HEK293 (cell line): ENCODE results near the gene ERCC2.

ENCODE experiments used
- GLI4 ChIP-seq: fragments of 450-650 bp; formaldehyde crosslinking; IDR thresholded peaks from 2 replicates; pipeline ENCODE4 v1.5.1; 2016; ENCODE audit warnings: missing biosample characterization, missing genetic modification characterization
- GLIS2 ChIP-seq: fragments of 450-650 bp; formaldehyde crosslinking; IDR thresholded peaks from 2 replicates; pipeline ENCODE4 v1.5.1; 2016; ENCODE audit warnings: missing biosample characterization, missing genetic modification characterization
- HOXC10 ChIP-seq: sonication (generic); formaldehyde crosslinking; IDR thresholded peaks from 2 replicates; pipeline ENCODE4 v1.8.1; 2023; ENCODE audit warnings: mild to moderate bottlenecking, missing genetic modification reagents
- KLF1 ChIP-seq: fragments of 450-650 bp; formaldehyde crosslinking; IDR thresholded peaks from 2 replicates; pipeline ENCODE4 v1.5.1; 2016; ENCODE audit warnings: missing biosample characterization, missing genetic modification characterization
- KLF16 ChIP-seq: fragments of 450-650 bp; formaldehyde crosslinking; IDR thresholded peaks from 2 replicates; pipeline ENCODE4 v1.5.1; 2017; ENCODE audit warnings: missing biosample characterization, missing genetic modification characterization
- OVOL3 ChIP-seq: fragments of 450-650 bp; formaldehyde crosslinking; IDR thresholded peaks from 2 replicates; pipeline ENCODE4 v1.5.1; 2016; ENCODE audit warnings: missing biosample characterization, missing genetic modification characterization
- PBX3 ChIP-seq: sonication (generic); formaldehyde crosslinking; IDR thresholded peaks from 2 replicates; pipeline ENCODE4 v1.8.1; 2022; ENCODE audit warnings: mild to moderate bottlenecking, moderate library complexity, missing genetic modification reagents
- SP2 ChIP-seq: fragments of 450-650 bp; formaldehyde crosslinking; IDR thresholded peaks from 2 replicates; pipeline ENCODE4 v1.5.1; 2016; ENCODE audit warnings: missing biosample characterization, missing genetic modification characterization
- SP7 ChIP-seq: fragments of 450-650 bp; formaldehyde crosslinking; IDR thresholded peaks from 2 replicates; pipeline ENCODE4 v1.5.1; 2016; ENCODE audit warnings: missing biosample characterization, missing genetic modification characterization
- ZBTB10 ChIP-seq: fragments of 450-650 bp; formaldehyde crosslinking; IDR thresholded peaks from 2 replicates; pipeline ENCODE4 v1.5.1; 2016; ENCODE audit warnings: missing biosample characterization, missing genetic modification characterization
- ZBTB20 ChIP-seq: fragments of 450-650 bp; formaldehyde crosslinking; IDR thresholded peaks from 2 replicates; pipeline ENCODE4 v1.5.1; 2016; ENCODE audit warnings: missing biosample characterization, missing genetic modification characterization
- ZBTB26 ChIP-seq: fragments of 450-650 bp; formaldehyde crosslinking; optimal IDR thresholded peaks from 2 replicates; pipeline ENCODE3; 2016; ENCODE audit warnings: missing biosample characterization, mild to moderate bottlenecking, missing genetic modification characterization
- ZBTB48 ChIP-seq: fragments of 450-650 bp; formaldehyde crosslinking; IDR thresholded peaks from 2 replicates; pipeline ENCODE4 v1.5.1; 2016; ENCODE audit warnings: missing biosample characterization, missing genetic modification characterization
- ZBTB8A ChIP-seq: fragments of 450-650 bp; formaldehyde crosslinking; IDR thresholded peaks from 2 replicates; pipeline ENCODE4 v1.5.1; 2016; ENCODE audit warnings: missing biosample characterization, missing genetic modification characterization
- ZFHX2 ChIP-seq: fragments of 450-650 bp; formaldehyde crosslinking; conservative IDR thresholded peaks from 2 replicates; pipeline ENCODE4 v1.5.1; 2016; ENCODE audit warnings: missing biosample characterization, missing genetic modification characterization
- ZNF121 ChIP-seq: fragments of 450-650 bp; formaldehyde crosslinking; IDR thresholded peaks from 2 replicates; pipeline ENCODE4 v1.5.1; 2016; ENCODE audit warnings: missing biosample characterization, missing genetic modification characterization
- ZNF239 ChIP-seq: fragments of 450-650 bp; formaldehyde crosslinking; IDR thresholded peaks from 2 replicates; pipeline ENCODE4 v1.5.1; 2016; ENCODE audit warnings: missing biosample characterization, missing genetic modification characterization
- ZNF248 ChIP-seq: fragments of 450-650 bp; formaldehyde crosslinking; IDR thresholded peaks from 2 replicates; pipeline ENCODE4 v1.5.1; 2017; ENCODE audit warnings: missing biosample characterization, missing genetic modification characterization
- ZNF302 ChIP-seq: fragments of 450-650 bp; formaldehyde crosslinking; IDR thresholded peaks from 2 replicates; pipeline ENCODE4 v1.5.1; 2016; ENCODE audit warnings: missing biosample characterization, missing genetic modification characterization, low read depth
- ZNF335 ChIP-seq: fragments of 450-650 bp; formaldehyde crosslinking; conservative IDR thresholded peaks from 2 replicates; pipeline ENCODE4 v1.5.1; 2016; ENCODE audit warnings: missing biosample characterization, missing genetic modification characterization
- ZNF366 ChIP-seq: fragments of 450-650 bp; formaldehyde crosslinking; conservative IDR thresholded peaks from 2 replicates; pipeline ENCODE4 v1.5.1; 2016; ENCODE audit warnings: missing biosample characterization, missing genetic modification characterization
- ZNF391 ChIP-seq: fragments of 450-650 bp; formaldehyde crosslinking; IDR thresholded peaks from 2 replicates; pipeline ENCODE4 v1.5.1; 2016; ENCODE audit warnings: low read depth, missing biosample characterization, missing genetic modification characterization, borderline replicate concordance
- ZNF398 ChIP-seq: fragments of 450-650 bp; formaldehyde crosslinking; IDR thresholded peaks from 2 replicates; pipeline ENCODE4 v1.5.1; 2017; ENCODE audit warnings: missing biosample characterization, missing genetic modification characterization
- ZNF600 ChIP-seq: fragments of 450-650 bp; formaldehyde crosslinking; IDR thresholded peaks from 2 replicates; pipeline ENCODE4 v1.5.1; 2016; ENCODE audit warnings: missing biosample characterization, missing genetic modification characterization
- ZNF623 ChIP-seq: fragments of 450-650 bp; formaldehyde crosslinking; IDR thresholded peaks from 2 replicates; pipeline ENCODE4 v1.5.1; 2016; ENCODE audit warnings: missing biosample characterization, missing genetic modification characterization
- ZNF768 ChIP-seq: fragments of 450-650 bp; formaldehyde crosslinking; IDR thresholded peaks from 2 replicates; pipeline ENCODE4 v1.5.1; 2018; ENCODE audit warnings: missing biosample characterization, mild to moderate bottlenecking, missing genetic modification characterization
- TF ChIP-seq, protein P1 (sequence below): fragments of 450-650 bp; formaldehyde crosslinking; IDR thresholded peaks from 2 replicates; pipeline ENCODE4 v1.5.1; 2016; ENCODE audit warnings: missing biosample characterization, missing genetic modification characterization
- TF ChIP-seq, protein P2 (sequence below): fragments of 450-650 bp; formaldehyde crosslinking; IDR thresholded peaks from 2 replicates; pipeline ENCODE4 v1.5.1; 2017; ENCODE audit warnings: missing biosample characterization, missing genetic modification characterization

The ERCC2 gene

GRCh38 chr19:45405435-45406225 lies 35.3 kb upstream of the ERCC2 start (continued):
- TF ChIP-seq OVOL3 (tag by site-specific recombination): peak; percentile 70
- TF ChIP-seq HOXC10 (CRISPR knock-in tag): no peak
- TF ChIP-seq KLF1 (tag by site-specific recombination): peak; percentile 86
- TF ChIP-seq ZNF239 (tag by site-specific recombination): 0 out of 2 replicates have a peak, but pooled peaks have one; percentile 32
- TF ChIP-seq ZNF391 (tag by site-specific recombination): peak; percentile 6; the same call in 1 of the 2 replicates
- TF ChIP-seq, protein P1, sequence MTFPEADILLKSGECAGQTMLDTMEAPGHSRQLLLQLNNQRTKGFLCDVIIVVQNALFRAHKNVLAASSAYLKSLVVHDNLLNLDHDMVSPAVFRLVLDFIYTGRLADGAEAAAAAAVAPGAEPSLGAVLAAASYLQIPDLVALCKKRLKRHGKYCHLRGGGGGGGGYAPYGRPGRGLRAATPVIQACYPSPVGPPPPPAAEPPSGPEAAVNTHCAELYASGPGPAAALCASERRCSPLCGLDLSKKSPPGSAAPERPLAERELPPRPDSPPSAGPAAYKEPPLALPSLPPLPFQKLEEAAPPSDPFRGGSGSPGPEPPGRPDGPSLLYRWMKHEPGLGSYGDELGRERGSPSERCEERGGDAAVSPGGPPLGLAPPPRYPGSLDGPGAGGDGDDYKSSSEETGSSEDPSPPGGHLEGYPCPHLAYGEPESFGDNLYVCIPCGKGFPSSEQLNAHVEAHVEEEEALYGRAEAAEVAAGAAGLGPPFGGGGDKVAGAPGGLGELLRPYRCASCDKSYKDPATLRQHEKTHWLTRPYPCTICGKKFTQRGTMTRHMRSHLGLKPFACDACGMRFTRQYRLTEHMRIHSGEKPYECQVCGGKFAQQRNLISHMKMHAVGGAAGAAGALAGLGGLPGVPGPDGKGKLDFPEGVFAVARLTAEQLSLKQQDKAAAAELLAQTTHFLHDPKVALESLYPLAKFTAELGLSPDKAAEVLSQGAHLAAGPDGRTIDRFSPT (tag by site-specific recombination): peak; percentile 34; the same call in 1 of the 2 replicates
- 0 out of 2 replicates have a peak, but pooled peaks have one; percentile 11 for TF ChIP-seq ZNF366
- peak; percentile 83 for TF ChIP-seq ZBTB48 (tag by site-specific recombination)
- 0 out of 2 replicates have a peak, but pooled peaks have one; percentile 34 for TF ChIP-seq GLI4
- peak; percentile 75 for TF ChIP-seq GLIS2
- TF ChIP-seq ZBTB10: peak; percentile 97
- TF ChIP-seq ZNF121 (tag by site-specific recombination): peak; percentile 38; the same call in 1 of the 2 replicates
- TF ChIP-seq PBX3 (CRISPR knock-in tag): no peak
- 0 out of 2 replicates have a peak, but pooled peaks have one; percentile 7 for TF ChIP-seq ZNF600 (tag by site-specific recombination)
- TF ChIP-seq ZNF768 (tag by site-specific recombination): peak; percentile 8; the same call in 1 of the 2 replicates
- no peak for TF ChIP-seq ZNF302 (tag by site-specific recombination)
- peak; percentile 85 for TF ChIP-seq ZFHX2
- no peak for TF ChIP-seq ZBTB26 (tag by site-specific recombination)
- peak; percentile 85 for TF ChIP-seq KLF16 (tag by site-specific recombination)
- no peak for TF ChIP-seq ZNF248
- TF ChIP-seq ZBTB20 (tag by site-specific recombination): peak; percentile 41; the same call in 1 of the 2 replicates
- TF ChIP-seq ZNF335 (tag by site-specific recombination): peak; percentile 87
- TF ChIP-seq ZNF398 (tag by site-specific recombination): peak; percentile 53
- peak; percentile 56; the same call in 1 of the 2 replicates for TF ChIP-seq ZBTB8A (tag by site-specific recombination)
- TF ChIP-seq SP2 (tag by site-specific recombination): peak; percentile 64
- TF ChIP-seq SP7 (tag by site-specific recombination): peak; percentile 46
- TF ChIP-seq, protein P2, sequence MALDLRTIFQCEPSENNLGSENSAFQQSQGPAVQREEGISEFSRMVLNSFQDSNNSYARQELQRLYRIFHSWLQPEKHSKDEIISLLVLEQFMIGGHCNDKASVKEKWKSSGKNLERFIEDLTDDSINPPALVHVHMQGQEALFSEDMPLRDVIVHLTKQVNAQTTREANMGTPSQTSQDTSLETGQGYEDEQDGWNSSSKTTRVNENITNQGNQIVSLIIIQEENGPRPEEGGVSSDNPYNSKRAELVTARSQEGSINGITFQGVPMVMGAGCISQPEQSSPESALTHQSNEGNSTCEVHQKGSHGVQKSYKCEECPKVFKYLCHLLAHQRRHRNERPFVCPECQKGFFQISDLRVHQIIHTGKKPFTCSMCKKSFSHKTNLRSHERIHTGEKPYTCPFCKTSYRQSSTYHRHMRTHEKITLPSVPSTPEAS: 0 out of 2 replicates have a peak, but pooled peaks have one; percentile 3
- no peak for TF ChIP-seq ZNF623 (tag by site-specific recombination)
